Tibial nerve (tissue), 4 donors: ENCODE data around the gene CASP1. TPM values are rescaled to one million over a fixed set of nuclear protein-coding genes. Genes with fewer than 3 reads are reported as not detected.

Source experiments
- DNase-seq, 2 donors: peaks; one replicate each; pipeline ENCODE4 v3.0.0-alpha.2; 2019; ENCODE audit warnings: low spot score in 2 of 2
- H3K27ac ChIP-seq, 4 donors: fragments of 200-600 bp; sonication (generic) in 3 of 4; one replicate each; pipeline ENCODE4 v1.5.1; 2017 to 2019; ENCODE audit warnings: mild to moderate bottlenecking in 1 of 4
- H3K27me3 ChIP-seq, 2 donors: fragments of 200-600 bp; sonication (generic) in 1 of 2; one replicate each; pipeline versions ENCODE4 v1.5.1 to v1.6.0; 2017 to 2019
- H3K36me3 ChIP-seq, 3 donors: fragments of 200-600 bp; sonication (generic); one replicate each; pipeline ENCODE4 v1.5.1; 2018 to 2019
- H3K4me1 ChIP-seq, 4 donors: fragments of 200-600 bp; sonication (generic) in 3 of 4; one replicate each; pipeline ENCODE4 v1.5.1; 2017 to 2019
- H3K4me3 ChIP-seq, 4 donors: fragments of 200-600 bp; sonication (generic) in 3 of 4; one replicate each; pipeline ENCODE4 v1.5.1; 2017 to 2019; ENCODE audit warnings: mild to moderate bottlenecking in 1 of 4, moderate library complexity in 1 of 4
- H3K9me3 ChIP-seq, 4 donors: fragments of 200-600 bp; sonication (generic) in 3 of 4; one replicate each; pipeline ENCODE4 v1.5.1; 2017 to 2019
- EP300 ChIP-seq, 2 donors: sonication (generic); formaldehyde crosslinking; IDR thresholded peaks; one replicate each; pipeline ENCODE4 v1.6.1; 2017; ENCODE audit warnings: antibody characterized with exemption in 2 of 2, mild to moderate bottlenecking in 1 of 2
- POLR2A ChIP-seq, 2 donors: fragments of 450-650 bp; IDR thresholded peaks; one replicate each; pipeline ENCODE4 v1.6.1; 2017; ENCODE audit warnings: antibody characterized with exemption in 2 of 2, mild to moderate bottlenecking in 2 of 2, moderate library complexity in 2 of 2
- WGBS, 2 donors: methylation state at CpG; one replicate each; pipeline ENCODE4 v1.1.5; 2018; 5-methylcytosine and 5-hydroxymethylcytosine counted together
- total RNA-seq, 4 donors: library from RNA; depleted of rRNA; stranded (reverse); fragments of >200 nt; gene quantifications; one replicate each; pipeline ENCODE4 v1.1.0, GENCODE V29; 2016
- TF ChIP-seq, protein P1 (sequence below), 5 experiments: fragments of 200-600 bp in 3 of 5; fragments of 450-650 bp in 2 of 5; sonication (generic) in 3 of 5; IDR thresholded peaks; one replicate each; pipeline ENCODE4 v1.5.1; 2016 to 2019; ENCODE audit warnings: antibody characterized with exemption in 5 of 5, mild to moderate bottlenecking in 3 of 5, moderate library complexity in 2 of 5

The CASP1 gene
- total RNA-seq, 4 donors from 2014 or later: 8.5 to 15.0 (median 8.9) TPM

- TF ChIP-seq POLR2A (IDR thresholded peaks at IDR 0.05) (no peak), EP300 (IDR thresholded peaks at IDR 0.05) (no peak)
- TF ChIP-seq, protein P1, sequence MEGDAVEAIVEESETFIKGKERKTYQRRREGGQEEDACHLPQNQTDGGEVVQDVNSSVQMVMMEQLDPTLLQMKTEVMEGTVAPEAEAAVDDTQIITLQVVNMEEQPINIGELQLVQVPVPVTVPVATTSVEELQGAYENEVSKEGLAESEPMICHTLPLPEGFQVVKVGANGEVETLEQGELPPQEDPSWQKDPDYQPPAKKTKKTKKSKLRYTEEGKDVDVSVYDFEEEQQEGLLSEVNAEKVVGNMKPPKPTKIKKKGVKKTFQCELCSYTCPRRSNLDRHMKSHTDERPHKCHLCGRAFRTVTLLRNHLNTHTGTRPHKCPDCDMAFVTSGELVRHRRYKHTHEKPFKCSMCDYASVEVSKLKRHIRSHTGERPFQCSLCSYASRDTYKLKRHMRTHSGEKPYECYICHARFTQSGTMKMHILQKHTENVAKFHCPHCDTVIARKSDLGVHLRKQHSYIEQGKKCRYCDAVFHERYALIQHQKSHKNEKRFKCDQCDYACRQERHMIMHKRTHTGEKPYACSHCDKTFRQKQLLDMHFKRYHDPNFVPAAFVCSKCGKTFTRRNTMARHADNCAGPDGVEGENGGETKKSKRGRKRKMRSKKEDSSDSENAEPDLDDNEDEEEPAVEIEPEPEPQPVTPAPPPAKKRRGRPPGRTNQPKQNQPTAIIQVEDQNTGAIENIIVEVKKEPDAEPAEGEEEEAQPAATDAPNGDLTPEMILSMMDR (IDR thresholded peaks at IDR 0.05): no peak
- H3K27me3 ChIP-seq: no peaks in the 10 kb centered on the region
- H3K36me3 ChIP-seq: no peaks in the 10 kb centered on the region
- H3K27ac ChIP-seq: no peak overlapping the region
- H3K4me3 ChIP-seq: no peak overlapping the region
- WGBS, 2 donors: 31 to 36% methylated on average over 4 of the region's 4 CpGs
- DNase-seq: no peak
- no peaks in the 10 kb centered on the region for H3K4me1 ChIP-seq
- no peaks in the 10 kb centered on the region for H3K9me3 ChIP-seq
These were observed 22.5 kb upstream of the CASP1 start for GRCh38 chr11:105057432-105057831.

DNA sequence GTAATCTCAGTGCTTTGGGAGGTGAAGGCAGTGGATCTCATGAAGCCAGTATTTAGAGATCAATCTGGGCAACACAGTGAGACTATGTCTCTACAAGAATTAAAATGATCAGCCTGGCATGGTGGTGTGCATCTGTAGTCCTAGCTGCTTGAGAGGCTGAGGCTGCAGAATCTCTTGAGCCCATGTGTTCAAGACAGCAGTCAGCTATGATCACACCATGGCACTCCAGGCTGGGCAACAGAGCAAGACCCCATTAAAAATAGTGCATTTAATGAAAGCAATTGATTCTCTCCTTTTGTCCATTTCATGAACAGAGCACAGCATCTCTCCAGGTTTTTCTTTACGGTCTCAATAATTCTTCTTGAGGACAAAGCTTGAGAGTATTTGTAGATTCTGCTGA lies 21.5 kb upstream of the CASP1 start:
- H3K27ac ChIP-seq: no peak overlapping the region
- H3K4me1 ChIP-seq: no peaks in the 10 kb centered on the region
- no peak overlapping the region for H3K4me3 ChIP-seq
- TF ChIP-seq EP300 (IDR thresholded peaks at IDR 0.05) (no peak), POLR2A (IDR thresholded peaks at IDR 0.05) (no peak)
- TF ChIP-seq, protein P1 (IDR thresholded peaks at IDR 0.05): no peak
- H3K9me3 ChIP-seq: no peaks in the 10 kb centered on the region
- no peak for DNase-seq
- H3K27me3 ChIP-seq: no peaks in the 10 kb centered on the region
- no peaks in the 10 kb centered on the region for H3K36me3 ChIP-seq
- 94 to 97% methylated on average over 1 of the region's 1 CpG for WGBS, 2 donors

DNA sequence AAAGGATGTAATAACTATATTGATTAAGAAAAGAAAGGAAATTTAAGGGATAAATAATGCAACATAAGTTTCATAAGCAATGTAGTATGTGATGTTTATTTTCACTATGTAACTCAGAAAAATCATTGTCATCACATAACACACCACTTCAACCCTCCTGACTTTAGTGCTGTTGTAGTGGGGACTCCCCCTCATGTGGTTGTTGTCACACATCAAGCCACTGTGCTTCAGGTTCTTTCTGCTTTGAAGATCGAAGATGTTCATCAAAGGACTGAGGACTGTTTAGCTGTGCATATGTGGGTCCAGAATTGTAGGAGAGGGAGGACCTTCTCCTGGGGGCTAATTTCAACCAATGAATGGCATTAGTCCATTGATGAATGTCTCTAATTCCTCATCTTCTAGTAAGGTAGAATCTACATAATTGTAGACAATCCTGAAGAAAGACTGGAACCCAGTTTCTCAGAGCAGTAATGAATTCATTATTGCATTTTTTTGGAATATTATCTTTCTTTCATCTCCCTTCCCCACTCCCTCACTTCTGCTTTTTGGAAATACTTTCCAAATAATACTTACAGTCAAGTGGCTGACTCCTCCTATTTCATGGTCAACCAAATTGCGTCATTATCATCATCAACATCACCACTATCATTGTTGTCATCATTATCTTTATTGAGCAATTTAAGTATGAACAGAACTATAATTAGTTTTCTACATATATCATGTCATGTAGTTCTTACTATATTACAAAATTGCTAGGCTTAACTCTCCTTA lies 20.0 kb upstream of the CASP1 start:
- Histone ChIP-seq H3K4me3 (no peak overlapping the region), H3K27ac (no peak overlapping the region), H3K36me3 (no peaks in the 10 kb centered on the region), H3K4me1 (no peaks in the 10 kb centered on the region), H3K9me3 (no peaks in the 10 kb centered on the region), H3K27me3 (no peaks in the 10 kb centered on the region)
- TF ChIP-seq, protein P1 (IDR thresholded peaks at IDR 0.05): no peak
- TF ChIP-seq POLR2A (IDR thresholded peaks at IDR 0.05) (no peak), EP300 (IDR thresholded peaks at IDR 0.05) (no peak)
- DNase-seq: no peak
- WGBS, 2 donors: 50 to 92% methylated on average over 2 of the region's 2 CpGs

- Histone ChIP-seq H3K27ac (no peak overlapping the region), H3K36me3 (no peaks in the 10 kb centered on the region), H3K9me3 (no peaks in the 10 kb centered on the region), H3K4me1 (peaks cover 0 to under 1% (median 0%) of the 10 kb centered on the region in 4 donors), H3K4me3 (no peak overlapping the region), H3K27me3 (no peaks in the 10 kb centered on the region)
- DNase-seq: no peak
- WGBS, 2 donors: 79 to 88% methylated on average over 3 of the region's 3 CpGs
- TF ChIP-seq POLR2A (IDR thresholded peaks at IDR 0.05) (no peak), EP300 (IDR thresholded peaks at IDR 0.05) (no peak)
- TF ChIP-seq, protein P1 (IDR thresholded peaks at IDR 0.05): no peak
These were observed 17.5 kb upstream of the CASP1 start for GRCh38 chr11:105052487-105052886.

- no peak for DNase-seq
- 73% methylated on average over 2 of the region's 2 CpGs for WGBS, 2 donors
- no peak overlapping the region for H3K4me3 ChIP-seq
- peaks cover 0 to 4% (median 0%) of the 10 kb centered on the region in 4 donors for H3K4me1 ChIP-seq
- no peaks in the 10 kb centered on the region for H3K27me3 ChIP-seq
- H3K27ac ChIP-seq: no peak overlapping the region
- TF ChIP-seq, protein P1 (IDR thresholded peaks at IDR 0.05): no peak
- H3K9me3 ChIP-seq: no peaks in the 10 kb centered on the region
- no peaks in the 10 kb centered on the region for H3K36me3 ChIP-seq
These were observed 16.6 kb upstream of the CASP1 start for GRCh38 chr11:105051559-105051958.
